Stimulated activated CD4-positive, alpha-beta T cell treated with anti-CD3 and anti-CD28 coated beads, Interleukin-1b, Interleukin-23, amount 100 ng/mL, for 1 hour (primary cell): ENCODE results near the gene MANSC1.

Experiments
- DNase-seq, 2 donors: peaks; one replicate each; pipeline ENCODE4 v3.0.0-alpha.2; 2020; ENCODE audit warnings: low read depth in 2 of 2

MANSC1 gene

GRCh38 chr12:12349711-12350665 lies at the start of gene MANSC1:
Gene MANSC1, minus strand, starts transcription at chr12:12350242. Its CDS starts 6,928 bp downstream, at chr12:12343314.
- peak in 1 of 2 donors; percentile 15 for DNase-seq

- no peak for DNase-seq
These were observed 49.1 kb upstream of the MANSC1 start for GRCh38 chr12:12399161-12399560.

GRCh38 chr12:12398026-12398859 lies 48.2 kb upstream of the MANSC1 start:
- DNase-seq = no peak

GRCh38 chr12:12397184-12397583 lies 47.1 kb upstream of the MANSC1 start:
- no peak for DNase-seq

GRCh38 chr12:12396694-12397093 lies 46.7 kb upstream of the MANSC1 start:
- DNase-seq = no peak

- DNase-seq = no peak
These were observed 43.1 kb upstream of the MANSC1 start for GRCh38 chr12:12393171-12393570.

GRCh38 chr12:12392413-12392812 lies 42.4 kb upstream of the MANSC1 start:
- no peak for DNase-seq

- no peak for DNase-seq
These were observed 37.5 kb upstream of the MANSC1 start for GRCh38 chr12:12387501-12387900.

- no peak for DNase-seq
These were observed 34.7 kb upstream of the MANSC1 start for GRCh38 chr12:12384571-12385340.

GRCh38 chr12:12381982-12382381 lies 31.9 kb upstream of the MANSC1 start:
- no peak for DNase-seq

- no peak for DNase-seq
These were observed 31.0 kb upstream of the MANSC1 start for GRCh38 chr12:12380949-12381593.

GRCh38 chr12:12379831-12380730 lies 30.0 kb upstream of the MANSC1 start:
- no peak for DNase-seq

GRCh38 chr12:12378616-12379015 lies 28.6 kb upstream of the MANSC1 start:
- no peak for DNase-seq

- no peak for DNase-seq
These were observed 26.8 kb upstream of the MANSC1 start for GRCh38 chr12:12376646-12377448.

- DNase-seq = no peak
These were observed 23.1 kb upstream of the MANSC1 start for GRCh38 chr12:12372946-12373722.

- no peak for DNase-seq
These were observed 17.5 kb upstream of the MANSC1 start for GRCh38 chr12:12367482-12367998.

- DNase-seq = no peak
These were observed 16.8 kb upstream of the MANSC1 start for GRCh38 chr12:12366701-12367481.
